Left kidney (tissue), 2 donors: Measurements from ENCODE around the gene FREY1. TPM values are rescaled to one million over a fixed set of nuclear protein-coding genes. Genes with fewer than 3 reads are reported as not detected.
A peak's percentile ranks its signal among the peaks of the same experiment; 100 is the strongest.

ENCODE experiments used
- DNase-seq: peaks from one replicate; pipeline ENCODE4 v3.0.0-alpha.2; 2013
- polyA plus RNA-seq: library from polyadenylated mRNA; unstranded; fragments of 120-200 nt; gene quantifications from one replicate; pipeline ENCODE4 v1.2.1, GENCODE V29; 2013; ENCODE audit not compliant: insufficient read length

Gene FREY1
- polyA plus RNA-seq, 1 donor: 0.18 TPM

GRCh38 chr11:45870706-45871105 lies 36.4 kb downstream of the FREY1 start:
- DNase-seq: no peak

GRCh38 chr11:45869551-45869950 lies 37.5 kb downstream of the FREY1 start:
- DNase-seq: no peak

GRCh38 chr11:45864041-45864440 lies 43.0 kb downstream of the FREY1 start:
- DNase-seq: no peak

GRCh38 chr11:45860764-45861510 lies 46.1 kb downstream of the FREY1 start:
- no peak for DNase-seq

GRCh38 chr11:45860348-45860747 lies 46.7 kb downstream of the FREY1 start:
- no peak for DNase-seq

- DNase-seq: peak; percentile 52
Observed at GRCh38 chr11:45859661-45860140, 47.4 kb downstream of the FREY1 start.

GRCh38 chr11:45858751-45859398 lies 48.2 kb downstream of the FREY1 start:
- DNase-seq: no peak

GRCh38 chr11:45857961-45858474 lies 49.1 kb downstream of the FREY1 start:
- no peak for DNase-seq

Other genes starting within 250 kb of the FREY1 start
- 11.1 TPM for gene CHST1, start 241.6 kb downstream of the FREY1 start, polyA plus RNA-seq
- 6.4 TPM for gene SLC35C1, start 102.1 kb downstream of the FREY1 start, polyA plus RNA-seq
- gene CRY2, start 59.8 kb downstream of the FREY1 start, polyA plus RNA-seq: 27.9 TPM
- 8.6 TPM for gene MAPK8IP1, start 21.6 kb downstream of the FREY1 start, polyA plus RNA-seq
- 13.2 TPM for gene PEX16, start 10.6 kb upstream of the FREY1 start, polyA plus RNA-seq
- gene LARGE2, start 15.4 kb upstream of the FREY1 start, polyA plus RNA-seq: 23.3 TPM
- 70.0 TPM for gene PHF21A, start 214.2 kb upstream of the FREY1 start, polyA plus RNA-seq